HG02588 (cell line): Measurements from ENCODE around the gene OLA1.

ENCODE experiments used
- ATAC-seq: cut with Tn5 transposase; IDR thresholded peaks from one replicate; pipeline ENCODE4 v1.9.1; 2021; ENCODE audit warnings: mild to moderate bottlenecking, moderate library complexity; ENCODE audit not compliant: unreplicated experiment

Gene OLA1

DNA sequence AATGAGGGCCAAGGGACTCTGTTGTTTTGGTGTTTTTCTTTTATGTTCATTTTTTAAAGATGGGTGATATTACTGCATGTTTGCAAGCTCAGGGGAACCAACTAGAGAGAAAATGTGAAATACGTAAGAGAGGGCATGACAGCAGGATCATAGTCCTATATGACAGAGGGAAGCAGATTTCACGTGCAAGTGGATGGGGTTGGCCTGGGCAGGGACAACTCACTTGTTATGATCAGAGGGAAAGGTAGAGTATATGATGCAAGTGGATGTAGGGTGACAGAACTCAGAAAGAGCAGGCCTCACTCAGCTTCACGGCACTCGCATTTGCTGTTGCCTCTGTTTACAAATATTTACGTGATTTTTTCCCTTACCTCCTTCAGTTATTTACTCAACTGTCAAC is 67.0 kb downstream of the OLA1 start:
- no peak for ATAC-seq

GRCh38 chr2:174180726-174181236 is 67.6 kb downstream of the OLA1 start:
- no peak for ATAC-seq

GRCh38 chr2:174180165-174180724 is 68.1 kb downstream of the OLA1 start:
- no peak for ATAC-seq

DNA sequence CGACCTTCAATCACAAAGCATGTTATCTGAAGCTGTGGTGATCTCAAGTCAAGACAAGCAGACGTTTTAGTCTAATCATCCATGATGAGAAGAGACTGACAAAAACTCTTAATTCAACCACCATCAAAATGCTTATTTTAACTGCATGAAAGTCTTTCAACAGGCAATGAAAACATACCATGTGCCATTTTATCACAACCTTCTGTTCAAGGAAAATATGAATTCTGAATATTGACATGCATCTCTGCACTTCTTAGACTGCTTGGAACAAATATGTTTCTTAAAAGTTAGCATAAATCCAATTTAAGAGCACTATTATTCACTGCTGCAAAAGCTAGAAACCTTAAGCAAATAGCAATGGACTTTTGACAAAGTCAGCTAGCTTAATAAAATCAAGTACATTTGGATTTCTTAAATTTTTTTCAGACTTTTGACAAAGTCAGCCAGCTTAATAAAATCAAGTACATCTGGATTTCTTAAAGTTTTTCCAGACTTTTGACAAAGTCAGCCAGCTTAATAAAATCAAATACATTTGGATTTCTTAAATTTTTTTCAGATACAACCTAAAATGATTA is 70.9 kb downstream of the OLA1 start:
- no peak for ATAC-seq

GRCh38 chr2:174176898-174177297 is 71.4 kb downstream of the OLA1 start:
- ATAC-seq = no peak

- no peak for ATAC-seq
These were observed 73.6 kb downstream of the OLA1 start for GRCh38 chr2:174174741-174175140.

DNA sequence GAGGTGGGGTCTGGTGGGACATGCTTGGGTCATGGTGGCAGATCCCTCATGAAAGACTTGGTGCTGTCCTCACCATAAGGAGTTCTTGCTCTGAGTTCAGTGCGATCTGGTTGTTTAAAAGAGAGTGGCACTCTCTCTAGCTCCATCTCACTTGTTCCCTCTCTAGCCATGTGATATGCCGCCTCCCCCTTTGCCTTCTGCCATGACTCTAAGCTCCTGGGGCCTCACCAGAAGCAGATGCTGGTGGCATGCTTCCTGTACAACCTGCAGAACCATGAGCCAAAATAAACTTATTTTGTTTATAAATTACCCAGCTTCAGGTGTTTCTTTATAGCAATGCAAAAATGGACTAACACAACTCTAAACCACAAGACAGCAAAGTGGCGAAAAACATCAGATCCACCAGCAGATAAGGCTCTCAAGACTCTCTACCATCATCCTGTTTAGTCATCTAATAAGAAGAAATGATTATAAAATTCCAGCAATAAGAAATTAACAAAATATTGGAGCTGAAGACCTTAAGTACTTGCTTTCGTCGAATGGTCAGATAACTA is 75.5 kb downstream of the OLA1 start:
- no peak for ATAC-seq

- no peak for ATAC-seq
These were observed 76.5 kb downstream of the OLA1 start for GRCh38 chr2:174171686-174172445.

GRCh38 chr2:174169372-174169771 is 79.0 kb downstream of the OLA1 start:
- ATAC-seq = no peak

DNA sequence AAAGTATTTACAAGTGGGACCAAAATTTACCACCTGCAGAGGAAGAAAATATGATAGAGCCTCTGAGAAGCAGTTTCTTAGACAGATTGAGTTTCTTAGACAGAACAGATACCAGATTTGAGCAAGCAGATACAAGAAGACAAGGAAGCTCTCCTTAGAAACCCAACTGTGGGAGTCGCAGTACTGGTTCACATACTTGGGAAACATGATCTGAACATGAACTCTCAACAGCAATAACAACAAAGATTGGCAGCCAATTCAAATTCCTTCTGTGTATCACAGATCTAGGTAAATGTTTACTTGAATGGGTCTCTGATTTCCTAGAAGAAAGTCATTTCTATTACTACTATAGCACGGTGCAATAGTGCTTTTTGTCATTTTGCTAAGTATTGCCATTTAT is 82.1 kb downstream of the OLA1 start:
- ATAC-seq = no peak

GRCh38 chr2:174161490-174161889 is 86.8 kb downstream of the OLA1 start:
- ATAC-seq = no peak

- no peak for ATAC-seq
These were observed 90.3 kb downstream of the OLA1 start for GRCh38 chr2:174158003-174158402.

DNA sequence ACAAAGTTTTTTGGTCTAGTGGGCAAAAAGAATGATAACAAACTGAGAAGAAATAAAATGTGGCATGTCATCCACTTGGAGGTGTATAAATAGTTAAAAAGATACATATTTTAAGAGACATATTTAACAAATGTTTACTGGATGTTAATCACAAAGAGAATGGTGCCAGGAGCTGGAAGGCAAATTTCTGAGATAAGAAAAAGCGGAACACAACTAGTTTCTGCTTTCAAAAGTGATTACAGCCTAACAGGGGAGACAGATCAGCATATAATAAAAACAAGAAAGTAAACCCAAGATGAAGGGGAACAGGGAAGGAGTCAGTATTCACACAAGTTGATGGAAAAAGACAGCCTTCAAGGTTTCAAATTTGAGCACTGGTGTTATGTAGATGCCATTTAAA is 91.3 kb downstream of the OLA1 start:
- ATAC-seq = no peak

GRCh38 chr2:174153757-174154680 is 94.3 kb downstream of the OLA1 start:
- no peak for ATAC-seq

- no peak for ATAC-seq
These were observed 98.8 kb downstream of the OLA1 start for GRCh38 chr2:174149530-174149929.

- ATAC-seq = no peak
These were observed 99.5 kb downstream of the OLA1 start for GRCh38 chr2:174148833-174149232.

DNA sequence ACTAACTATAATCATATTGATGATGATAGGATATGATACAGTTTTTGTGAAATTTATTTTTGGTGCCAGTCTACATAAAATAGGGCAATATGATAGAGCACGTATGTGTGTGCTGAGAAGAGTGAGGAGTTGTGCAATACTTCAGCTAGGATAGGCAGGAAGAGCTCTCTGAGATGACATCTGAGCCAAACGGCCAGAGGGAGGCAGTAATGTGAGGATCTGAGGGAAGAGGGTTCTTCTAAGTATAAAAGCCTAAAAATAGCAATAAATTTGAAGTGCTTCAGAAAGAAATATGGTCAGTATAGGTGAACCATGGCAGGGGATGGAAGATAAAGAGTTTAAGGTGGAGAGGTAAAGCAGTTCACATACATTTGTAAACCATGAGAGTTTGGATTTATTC is 102.5 kb downstream of the OLA1 start:
- ATAC-seq = no peak

- no peak for ATAC-seq
These were observed 106.0 kb downstream of the OLA1 start for GRCh38 chr2:174142290-174142689.

GRCh38 chr2:174138161-174138560 is 110.2 kb downstream of the OLA1 start:
- no peak for ATAC-seq

DNA sequence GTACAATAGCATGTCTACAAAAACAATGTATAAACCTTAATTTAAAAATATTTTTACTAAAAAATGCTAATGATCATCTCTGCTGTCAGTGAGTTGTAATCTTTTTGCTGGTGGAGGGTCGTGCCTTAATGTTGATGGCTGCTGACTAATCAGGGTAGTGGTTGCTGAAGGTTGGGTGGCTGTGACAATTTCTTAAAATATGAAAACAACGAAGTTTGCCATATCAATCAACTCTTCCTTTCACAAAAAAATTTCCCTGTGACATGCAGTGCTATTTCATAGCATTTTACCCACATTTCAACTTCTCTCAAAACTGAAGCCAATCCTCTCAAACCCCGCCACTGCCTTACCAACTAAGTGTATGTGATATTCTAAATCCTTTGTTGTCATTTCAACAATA is 112.4 kb downstream of the OLA1 start:
- no peak for ATAC-seq

- no peak for ATAC-seq
These were observed 123.2 kb downstream of the OLA1 start for GRCh38 chr2:174125090-174125489.
